ENCODE data around the gene DNAJC15.

GRCh38 chr13:43085545-43085944, 62.2 kb downstream of the DNAJC15 start:
- TF ChIP-seq ZNF274 (IDR thresholded peaks at IDR 0.05; ENCODE audit: low read depth, low read length): no peak
- no peak for TF ChIP-seq YY1 (IDR thresholded peaks at IDR 0.05; ENCODE audit: insufficient read depth, insufficient read length)
